Pancreas (tissue), 10 donors: ENCODE data around the gene TMCC3. TPM values are rescaled to one million over a fixed set of nuclear protein-coding genes. Genes with fewer than 3 reads are reported as not detected.
"Not testable (repeated sequence)": the region's sequence is repeated elsewhere in the genome, so short reads cannot be mapped to it uniquely, and the experiment has no call there.

Experiments used
- ATAC-seq, 4 donors: fragments of 200-7000 bp; cut with Tn5 transposase; one replicate each; pipeline versions ENCODE4 v1.8.0 to v1.9.1; 2020; ENCODE audit warnings: mild to moderate bottlenecking in 4 of 4, moderate library complexity in 4 of 4
- DNase-seq, 6 donors: peaks; one replicate each; pipeline ENCODE4 v3.0.0-alpha.2; 2020
- FAIRE-seq: peaks from 2 replicates; lab custom pipeline; 2012; peaks lifted over from hg19 to GRCh38; lab: Jason Lieb, UNC
- H3K27ac ChIP-seq, 4 donors: fragments of 200-600 bp; sonication (generic); 1 replicate in 3 of 4; 2 replicates in 1 of 4; pipeline versions ENCODE4 v1.5.0 to v1.8.0; 2020
- H3K27me3 ChIP-seq, 4 donors: fragments of 200-600 bp; one replicate each; pipeline ENCODE4 v1.8.0; 2021
- H3K36me3 ChIP-seq, 3 donors: fragments of 200-600 bp; sonication (generic) in 1 of 3; one replicate each; pipeline versions ENCODE4 v1.5.0 to v1.8.0; 2020 to 2021
- H3K4me1 ChIP-seq, 3 donors: fragments of 200-600 bp; one replicate each; pipeline ENCODE4 v1.8.0; 2021
- H3K4me3 ChIP-seq, 4 donors: fragments of 200-600 bp; sonication (generic) in 2 of 4; one replicate each; pipeline versions ENCODE4 v1.5.0 to v1.8.0; 2020 to 2021
- H3K9me3 ChIP-seq, 4 donors: fragments of 200-600 bp; one replicate each; pipeline ENCODE4 v1.8.0; 2021
- WGBS, 2 donors: extraction: QIAGEN DNeasy Blood & Tissue Kit; methylation state at CpG; one replicate each; pipeline ENCODE4 v1.1.7; 2013; 5-methylcytosine and 5-hydroxymethylcytosine counted together
- intact Hi-C, 3 donors: fragments of 100-400 bp; cut with DNase I; formaldehyde crosslinking; loops; one replicate each; pipeline versions ENCODE4 v1.11.1 to v1.14.2; 2022
- polyA plus RNA-seq, 2 donors: library from polyadenylated mRNA; stranded (reverse); fragments of 200-250 nt; gene quantifications; one replicate each; pipeline ENCODE4 v1.2.3, GENCODE V29; 2013
- total RNA-seq, 6 donors: library from RNA; stranded (reverse); fragmentation: NEBNext Ultra II Directional in 4 of 6; extraction: Animal tissue kit (Norgen Biotek cat#: 25700) in 4 of 6; gene quantifications; one replicate each; pipeline versions ENCODE4 v1.2.1 to v1.2.4, GENCODE V29; 2021 to 2023
- TF ChIP-seq, protein P1 (sequence below), 4 donors: fragments of 200-600 bp; sonication (generic) in 3 of 4; IDR thresholded peaks; one replicate each; pipeline versions ENCODE4 v1.5.0 to v1.8.0; 2021; ENCODE audit warnings: antibody characterized with exemption in 4 of 4
- donor health status: healthy with polysubstance abuse.
- donor health status: DM: no; HTN: no; CAD: no; lungs with moderate emphysema.
- donor health status: DM: no; HTN: no; CAD: no.
- donor health status: control.
- donor health status: control.
- donor health status: Bipolar disorder and iron deficiency.
- donor health status: DM: yes; HTN: yes; CAD: no.
- donor health status: DM: no; HTN: no; CAD: no.
- donor health status: DM: no; HTN: no; CAD: no.
- donor health status: DM: yes; HTN: yes; CAD: no.

The TMCC3 gene
- total and polyA plus RNA-seq, 8 donors, result 1.0 to 6.9 (median 2.3) TPM

DNA sequence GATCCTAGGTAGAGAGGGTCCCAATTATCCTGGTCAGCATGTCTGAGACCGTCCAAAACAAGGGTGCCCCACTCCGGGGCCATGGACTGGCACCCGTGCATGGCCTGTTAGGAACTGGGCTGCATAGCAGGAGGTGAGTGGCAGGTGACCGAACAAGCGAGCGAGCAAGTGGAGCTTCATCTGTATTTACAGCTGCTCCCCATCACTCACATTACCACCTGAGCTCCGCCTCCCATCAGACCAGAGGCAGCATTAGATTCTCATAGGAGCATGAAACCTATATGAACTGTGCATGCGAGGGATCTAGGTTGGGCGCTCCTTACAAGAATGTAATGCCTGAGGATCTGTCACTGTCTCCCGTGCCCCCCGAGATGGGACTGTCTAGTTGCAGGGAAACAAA lies 44.4 kb upstream of the TMCC3 start:
- Histone ChIP-seq H3K9me3 (no peaks in the 10 kb centered on the region), H3K27ac (no peak overlapping the region), H3K36me3 (no peaks in the 10 kb centered on the region), H3K4me3 (no peak overlapping the region), H3K27me3 (no peaks in the 10 kb centered on the region), H3K4me1 (peaks cover 4 to 11% (median 6%) of the 10 kb centered on the region in 3 donors)
- FAIRE-seq (no peak), DNase-seq (no peak), ATAC-seq (no peak)
- intact Hi-C loops, result no loop called here
- WGBS, 2 donors, result 89 to 94% methylated on average over 11 of the region's 11 CpGs
- TF ChIP-seq, protein P1, sequence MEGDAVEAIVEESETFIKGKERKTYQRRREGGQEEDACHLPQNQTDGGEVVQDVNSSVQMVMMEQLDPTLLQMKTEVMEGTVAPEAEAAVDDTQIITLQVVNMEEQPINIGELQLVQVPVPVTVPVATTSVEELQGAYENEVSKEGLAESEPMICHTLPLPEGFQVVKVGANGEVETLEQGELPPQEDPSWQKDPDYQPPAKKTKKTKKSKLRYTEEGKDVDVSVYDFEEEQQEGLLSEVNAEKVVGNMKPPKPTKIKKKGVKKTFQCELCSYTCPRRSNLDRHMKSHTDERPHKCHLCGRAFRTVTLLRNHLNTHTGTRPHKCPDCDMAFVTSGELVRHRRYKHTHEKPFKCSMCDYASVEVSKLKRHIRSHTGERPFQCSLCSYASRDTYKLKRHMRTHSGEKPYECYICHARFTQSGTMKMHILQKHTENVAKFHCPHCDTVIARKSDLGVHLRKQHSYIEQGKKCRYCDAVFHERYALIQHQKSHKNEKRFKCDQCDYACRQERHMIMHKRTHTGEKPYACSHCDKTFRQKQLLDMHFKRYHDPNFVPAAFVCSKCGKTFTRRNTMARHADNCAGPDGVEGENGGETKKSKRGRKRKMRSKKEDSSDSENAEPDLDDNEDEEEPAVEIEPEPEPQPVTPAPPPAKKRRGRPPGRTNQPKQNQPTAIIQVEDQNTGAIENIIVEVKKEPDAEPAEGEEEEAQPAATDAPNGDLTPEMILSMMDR (IDR thresholded peaks at IDR 0.05), result no peak

DNA sequence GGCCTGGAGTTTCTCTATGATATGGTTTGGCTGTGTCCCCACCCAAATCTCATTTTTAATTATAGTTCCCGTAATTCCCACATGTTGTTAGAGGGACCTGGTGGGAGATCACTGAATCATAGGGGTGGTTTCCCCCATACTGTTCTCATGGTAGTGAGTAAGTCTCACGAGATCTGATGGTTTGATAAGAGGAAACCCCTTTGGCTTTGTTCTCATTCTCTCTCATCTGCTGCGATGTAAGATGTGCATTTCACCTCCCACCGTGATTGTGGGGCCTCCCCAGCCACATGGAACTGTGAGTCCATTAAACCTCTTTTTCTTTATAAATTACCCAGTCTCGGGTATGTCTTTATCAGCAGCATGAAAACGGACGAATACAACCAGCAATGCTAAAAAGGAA lies 42.5 kb upstream of the TMCC3 start:
- peaks cover 4 to 11% (median 6%) of the 10 kb centered on the region in 3 donors for H3K4me1 ChIP-seq
- FAIRE-seq, H3K36me3 ChIP-seq, H3K27me3 ChIP-seq, DNase-seq, ATAC-seq, H3K9me3 ChIP-seq, intact Hi-C loops, H3K4me3 ChIP-seq, H3K27ac ChIP-seq: not testable (repeated sequence)
- WGBS, 2 donors, result 77 to 93% methylated on average over 7 of the region's 7 CpGs

DNA sequence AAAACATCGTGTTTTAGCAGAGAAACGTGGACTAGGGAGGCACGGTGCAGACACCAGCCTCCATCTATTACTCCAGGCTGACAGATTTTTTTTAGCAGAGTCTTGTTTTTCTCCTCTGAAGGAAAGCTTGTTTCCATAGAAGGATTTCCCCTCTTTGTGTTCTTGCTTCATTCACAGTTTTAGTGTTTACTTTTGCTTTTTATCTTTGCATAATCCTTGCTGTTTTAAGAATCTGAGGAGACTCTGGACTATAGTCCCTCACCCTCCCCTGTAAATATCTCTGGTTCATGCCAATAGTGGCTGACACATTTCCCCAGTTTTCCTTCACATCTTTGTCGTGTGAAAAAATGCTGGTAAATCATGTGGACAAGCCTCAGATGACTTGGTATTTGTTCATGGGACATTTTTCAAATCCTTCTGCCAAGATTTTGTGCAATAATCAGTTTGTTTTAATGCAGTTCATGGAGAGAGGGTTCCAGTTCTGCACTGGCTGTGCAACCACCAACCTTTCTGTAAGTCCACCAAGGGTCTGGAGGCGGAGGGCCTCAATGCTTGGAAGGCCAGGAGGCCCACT lies 39.9 kb upstream of the TMCC3 start:
- intact Hi-C loops, result no loop called here
- no peak for FAIRE-seq
- ATAC-seq, result peak; percentile 40 to 89 (median 79)

DNA sequence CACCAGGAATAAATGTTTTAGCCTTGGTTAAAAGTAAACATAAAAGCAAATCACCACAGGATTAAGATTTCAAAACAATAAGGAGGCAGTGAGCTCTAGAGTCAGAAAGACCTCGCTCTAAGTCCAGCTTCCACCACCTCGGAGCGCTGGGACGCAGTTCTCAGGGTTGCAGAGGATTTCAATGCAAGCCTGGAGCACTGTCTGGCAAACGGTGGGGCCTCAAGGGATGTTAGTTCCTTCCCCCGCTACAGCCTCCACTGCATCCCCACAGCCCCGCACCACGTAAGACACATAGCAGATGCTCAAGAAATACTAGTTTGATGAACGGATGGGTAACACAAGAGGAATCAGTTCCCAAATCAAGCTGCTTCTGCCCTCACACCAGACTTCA lies 39.3 kb upstream of the TMCC3 start:
- Histone ChIP-seq H3K4me3 (no peak overlapping the region), H3K27me3 (no peaks in the 10 kb centered on the region), H3K36me3 (no peaks in the 10 kb centered on the region), H3K27ac (no peak overlapping the region), H3K4me1 (peaks cover 4 to 11% (median 6%) of the 10 kb centered on the region in 3 donors), H3K9me3 (no peaks in the 10 kb centered on the region)
- intact Hi-C loops, result no loop called here
- DNase-seq (no peak), FAIRE-seq (no peak), ATAC-seq (peak in 2 of 4 donors; percentile 26 to 37)
- TF ChIP-seq, protein P1 (IDR thresholded peaks at IDR 0.05), result no peak
- WGBS, 2 donors, result 78 to 87% methylated on average over 9 of the region's 9 CpGs

More for the DNA sequence above, 39.9 kb upstream of the TMCC3 start:
- Histone ChIP-seq H3K4me3 (no peak overlapping the region), H3K36me3 (no peaks in the 10 kb centered on the region), H3K4me1 (peaks cover 4 to 11% (median 6%) of the 10 kb centered on the region in 3 donors), H3K27ac (peak overlapping the region in 1 of 4 donors; percentile 2), H3K27me3 (no peaks in the 10 kb centered on the region), H3K9me3 (no peaks in the 10 kb centered on the region)
- peak in 1 of 6 donors; percentile 13 for DNase-seq
- WGBS, 2 donors, result 21% methylated on average over 5 of the region's 5 CpGs
- TF ChIP-seq, protein P1 (IDR thresholded peaks at IDR 0.05), result no peak

DNA sequence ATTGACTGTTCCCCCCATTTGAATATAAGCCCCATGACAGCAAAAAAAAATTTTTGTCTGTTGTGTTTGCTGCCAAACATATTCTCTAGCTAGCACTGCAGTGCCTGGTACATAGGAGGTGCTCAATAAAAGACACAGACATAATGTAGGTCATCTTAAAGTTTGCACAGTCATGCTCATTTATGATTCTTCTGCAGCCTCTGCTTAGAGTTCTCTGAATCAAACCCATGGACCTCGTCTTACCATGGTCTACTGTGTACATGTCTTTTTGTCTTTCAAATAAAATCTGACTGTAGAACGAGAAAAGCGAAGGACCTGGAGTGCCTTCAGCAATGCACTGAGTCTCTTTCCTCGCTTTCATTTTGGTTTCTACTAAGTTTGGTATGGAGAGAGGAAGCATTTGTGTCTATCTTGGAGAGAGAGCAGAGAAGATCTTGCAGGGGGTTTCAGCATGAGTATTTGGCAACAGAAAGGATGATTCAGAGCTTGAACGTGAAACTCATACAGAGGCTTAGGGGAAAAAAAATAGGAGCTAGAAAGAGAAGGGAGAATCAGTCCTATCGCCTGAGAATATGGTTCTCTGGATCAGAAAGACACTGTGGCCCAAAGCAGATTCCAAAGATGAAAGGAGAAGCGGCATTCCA lies 38.8 kb upstream of the TMCC3 start:
- FAIRE-seq, result no peak
- ATAC-seq, result peak in 2 of 4 donors; percentile 42 to 49
- TF ChIP-seq, protein P1 (IDR thresholded peaks at IDR 0.05), result no peak
- 79 to 90% methylated on average over 7 of the region's 7 CpGs for WGBS, 2 donors
- no peak for DNase-seq
- H3K9me3 ChIP-seq, result no peaks in the 10 kb centered on the region
- intact Hi-C loops, result no loop called here
- peaks cover 4 to 11% (median 6%) of the 10 kb centered on the region in 3 donors for H3K4me1 ChIP-seq
- H3K27me3 ChIP-seq, result no peaks in the 10 kb centered on the region
- no peaks in the 10 kb centered on the region for H3K36me3 ChIP-seq
- no peak overlapping the region for H3K27ac ChIP-seq
- no peak overlapping the region for H3K4me3 ChIP-seq
